AG04450 (cell line): ENCODE measurements around the gene NCEH1. TPM values are rescaled to one million over a fixed set of nuclear protein-coding genes. Genes with fewer than 3 reads are reported as not detected.

Experiments
- CTCF ChIA-PET: fragments of 300-600, 350-600 bp; formaldehyde crosslinking; extraction: SDS; loops from one replicate; lab custom pipeline; 2022; ENCODE audit warnings: antibody characterized with exemption, inconsistent platforms; lab: Charles Lee
- POLR2A ChIA-PET: fragments of 350-600 bp; formaldehyde crosslinking; extraction: SDS; loops from one replicate; lab custom pipeline; 2021; ENCODE audit warnings: antibody characterized with exemption, inconsistent platforms; lab: Yijun Ruan, JAX
- DNase-seq: peaks from one replicate; pipeline ENCODE4 v3.0.0-alpha.2; 2011; ENCODE audit warnings: low read depth, low spot score
- H3K27ac ChIP-seq: one replicate; pipeline ENCODE4 v1.5.1; 2012; ENCODE audit warnings: low read depth, low read length, control low read depth
- H3K27me3 ChIP-seq: one replicate; pipeline ENCODE4 v1.6.0; 2012; ENCODE audit warnings: low read length; ENCODE audit not compliant: control insufficient read depth, insufficient read depth
- H3K4me3 ChIP-seq: 2 replicates; pipeline ENCODE4 v1.5.1; 2011; ENCODE audit warnings: mild to moderate bottlenecking, low read depth, low read length, control low read depth
- H3K9me3 ChIP-seq: 2 replicates; pipeline ENCODE4 v1.5.1; 2012; ENCODE audit warnings: low read length; ENCODE audit not compliant: control insufficient read depth, insufficient read depth
- polyA plus RNA-seq: library from polyadenylated mRNA; depleted of rRNA; stranded (reverse); fragments of >200 nt; gene quantifications from 2 replicates; pipeline ENCODE4 v1.2.3, GENCODE V29; 2011
- TF ChIP-seq, protein P1 (sequence below): IDR thresholded peaks from 2 replicates; pipeline ENCODE4 v1.5.1; 2011; ENCODE audit warnings: low read depth, low read length, control low read depth, inconsistent platforms

The NCEH1 gene
- polyA plus RNA-seq, 1 experiment, result 14.6 TPM

- Histone ChIP-seq H3K27me3 (no peaks in the 10 kb centered on the region), H3K4me3 (no peak overlapping the region), H3K9me3 (no peaks in the 10 kb centered on the region), H3K27ac (no peak overlapping the region)
- ChIA-PET CTCF (interaction anchor here (1.3 to 1.6 kb wide), 3 partner anchors 12 to 31 kb away, joined by 4 to 6 read pairs (median 5); no protein-coding TSS in a partner anchor), POLR2A (no interaction called here)
- TF ChIP-seq, protein P1, sequence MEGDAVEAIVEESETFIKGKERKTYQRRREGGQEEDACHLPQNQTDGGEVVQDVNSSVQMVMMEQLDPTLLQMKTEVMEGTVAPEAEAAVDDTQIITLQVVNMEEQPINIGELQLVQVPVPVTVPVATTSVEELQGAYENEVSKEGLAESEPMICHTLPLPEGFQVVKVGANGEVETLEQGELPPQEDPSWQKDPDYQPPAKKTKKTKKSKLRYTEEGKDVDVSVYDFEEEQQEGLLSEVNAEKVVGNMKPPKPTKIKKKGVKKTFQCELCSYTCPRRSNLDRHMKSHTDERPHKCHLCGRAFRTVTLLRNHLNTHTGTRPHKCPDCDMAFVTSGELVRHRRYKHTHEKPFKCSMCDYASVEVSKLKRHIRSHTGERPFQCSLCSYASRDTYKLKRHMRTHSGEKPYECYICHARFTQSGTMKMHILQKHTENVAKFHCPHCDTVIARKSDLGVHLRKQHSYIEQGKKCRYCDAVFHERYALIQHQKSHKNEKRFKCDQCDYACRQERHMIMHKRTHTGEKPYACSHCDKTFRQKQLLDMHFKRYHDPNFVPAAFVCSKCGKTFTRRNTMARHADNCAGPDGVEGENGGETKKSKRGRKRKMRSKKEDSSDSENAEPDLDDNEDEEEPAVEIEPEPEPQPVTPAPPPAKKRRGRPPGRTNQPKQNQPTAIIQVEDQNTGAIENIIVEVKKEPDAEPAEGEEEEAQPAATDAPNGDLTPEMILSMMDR, result no peak
- no peak for DNase-seq
Observed at GRCh38 chr3:172654470-172654869, 56.4 kb downstream of the NCEH1 start.

- Histone ChIP-seq H3K27me3 (no peaks in the 10 kb centered on the region), H3K27ac (no peak overlapping the region), H3K9me3 (no peaks in the 10 kb centered on the region), H3K4me3 (no peak overlapping the region)
- POLR2A ChIA-PET, result interaction anchor here (0.7 kb wide), 1 partner anchor 95 kb away, joined by 3 read pairs; no protein-coding TSS in a partner anchor
- DNase-seq, result no peak
- TF ChIP-seq, protein P1, result no peak
- CTCF ChIA-PET, result interaction anchor here (0.5 to 1.9 kb wide), 3 partner anchors 20 to 30 kb away, joined by 3 to 8 read pairs (median 3); no protein-coding TSS in a partner anchor
Observed at GRCh38 chr3:172653004-172653572, 57.8 kb downstream of the NCEH1 start.

GRCh38 chr3:172651936-172652625, 58.8 kb downstream of the NCEH1 start:
- DNase-seq, result no peak
- POLR2A ChIA-PET, result no interaction called here
- Histone ChIP-seq H3K27ac (no peak overlapping the region), H3K4me3 (no peak overlapping the region), H3K9me3 (no peaks in the 10 kb centered on the region), H3K27me3 (no peaks in the 10 kb centered on the region)
- TF ChIP-seq, protein P1, result no peak
- CTCF ChIA-PET, result interaction anchor here (0.8 to 1.9 kb wide), 4 partner anchors 15 to 29 kb away, joined by 3 to 8 read pairs (median 4); no protein-coding TSS in a partner anchor

DNA sequence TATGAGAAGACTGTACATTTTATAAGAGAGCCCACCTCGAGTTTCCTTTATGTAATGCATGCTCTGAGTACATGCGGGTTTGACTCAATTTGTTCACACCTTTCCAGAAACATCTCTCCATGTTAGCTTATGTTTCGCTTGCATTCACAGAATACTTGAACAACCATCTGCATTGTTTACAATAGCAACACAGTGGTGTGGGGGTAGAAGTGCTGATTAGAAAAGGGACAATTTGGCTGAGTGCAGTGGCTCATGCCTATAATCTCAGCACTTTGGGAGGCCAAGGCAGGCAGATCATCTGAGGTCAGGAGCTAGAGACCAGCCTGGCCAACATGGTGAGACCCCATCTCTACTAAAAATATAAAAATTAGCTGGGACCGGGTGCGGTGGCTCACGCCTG, 60.9 kb downstream of the NCEH1 start:
- ChIA-PET CTCF (interaction anchor here (0.6 to 2.6 kb wide), 8 partner anchors 12 to 162 kb away, joined by 3 to 13 read pairs (median 3); no protein-coding TSS in a partner anchor), POLR2A (no interaction called here)
- DNase-seq, result no peak
- H3K27ac ChIP-seq, result no peak overlapping the region
- TF ChIP-seq, protein P1, result no peak
- H3K4me3 ChIP-seq, result no peak overlapping the region
- no peaks in the 10 kb centered on the region for H3K27me3 ChIP-seq
- no peaks in the 10 kb centered on the region for H3K9me3 ChIP-seq

GRCh38 chr3:172648747-172649146, 62.1 kb downstream of the NCEH1 start:
- TF ChIP-seq, protein P1, result no peak
- H3K27me3 ChIP-seq, result no peaks in the 10 kb centered on the region
- POLR2A ChIA-PET, result interaction anchor here (1.3 to 1.6 kb wide), 3 partner anchors 8 to 22 kb away, joined by 3 to 4 read pairs (median 3); no protein-coding TSS in a partner anchor
- H3K27ac ChIP-seq, result no peak overlapping the region
- CTCF ChIA-PET, result interaction anchor here (0.9 to 2.6 kb wide), 6 partner anchors 18 to 307 kb away, joined by 3 to 13 read pairs (median 3); no protein-coding TSS in a partner anchor
- no peak overlapping the region for H3K4me3 ChIP-seq
- no peaks in the 10 kb centered on the region for H3K9me3 ChIP-seq
- no peak for DNase-seq
